Skeletal muscle satellite cell (primary cell): ENCODE data around the gene PSMB3.
A peak's percentile ranks its signal among the peaks of the same experiment; 100 is the strongest.

Source experiments
- H3K27me3 ChIP-seq: 2 replicates; pipeline ENCODE4 v1.7.0; 2013; ENCODE audit warnings: low read length; ENCODE audit not compliant: control insufficient read depth, insufficient read depth
- H3K36me3 ChIP-seq: 2 replicates; pipeline ENCODE4 v1.7.0; 2013; ENCODE audit warnings: mild to moderate bottlenecking, control low read depth, low read length; ENCODE audit not compliant: insufficient read depth
- H3K4me1 ChIP-seq: 2 replicates; pipeline ENCODE4 v1.7.0; 2013; ENCODE audit warnings: low read length; ENCODE audit not compliant: control insufficient read depth, insufficient read depth
- H3K4me2 ChIP-seq: 2 replicates; pipeline ENCODE4 v1.7.0; 2013; ENCODE audit warnings: mild to moderate bottlenecking, low read length
- H3K4me3 ChIP-seq: 2 replicates; pipeline ENCODE4 v1.7.0; 2013; ENCODE audit warnings: low read length
- H3K9ac ChIP-seq: 2 replicates; pipeline ENCODE4 v1.7.0; 2013; ENCODE audit warnings: mild to moderate bottlenecking, low read depth, low read length, moderate library complexity
- H3K9me3 ChIP-seq: replicated peaks from 2 replicates; pipeline ENCODE4 v1.7.0; 2013; ENCODE audit warnings: mild to moderate bottlenecking, control low read depth, low read length

The PSMB3 gene

GRCh38 chr17:38730526-38731379 is 21.8 kb upstream of the PSMB3 start:
- Histone ChIP-seq H3K4me3 (peak overlapping the region; percentile 88), H3K4me2 (peak overlapping the region; percentile 94), H3K36me3 (peaks cover 25% of the 10 kb centered on the region), H3K4me1 (peaks cover 35% of the 10 kb centered on the region), H3K9me3 (no peaks in the 10 kb centered on the region), H3K9ac (peak overlapping the region; percentile 81), H3K27me3 (no peaks in the 10 kb centered on the region)

DNA sequence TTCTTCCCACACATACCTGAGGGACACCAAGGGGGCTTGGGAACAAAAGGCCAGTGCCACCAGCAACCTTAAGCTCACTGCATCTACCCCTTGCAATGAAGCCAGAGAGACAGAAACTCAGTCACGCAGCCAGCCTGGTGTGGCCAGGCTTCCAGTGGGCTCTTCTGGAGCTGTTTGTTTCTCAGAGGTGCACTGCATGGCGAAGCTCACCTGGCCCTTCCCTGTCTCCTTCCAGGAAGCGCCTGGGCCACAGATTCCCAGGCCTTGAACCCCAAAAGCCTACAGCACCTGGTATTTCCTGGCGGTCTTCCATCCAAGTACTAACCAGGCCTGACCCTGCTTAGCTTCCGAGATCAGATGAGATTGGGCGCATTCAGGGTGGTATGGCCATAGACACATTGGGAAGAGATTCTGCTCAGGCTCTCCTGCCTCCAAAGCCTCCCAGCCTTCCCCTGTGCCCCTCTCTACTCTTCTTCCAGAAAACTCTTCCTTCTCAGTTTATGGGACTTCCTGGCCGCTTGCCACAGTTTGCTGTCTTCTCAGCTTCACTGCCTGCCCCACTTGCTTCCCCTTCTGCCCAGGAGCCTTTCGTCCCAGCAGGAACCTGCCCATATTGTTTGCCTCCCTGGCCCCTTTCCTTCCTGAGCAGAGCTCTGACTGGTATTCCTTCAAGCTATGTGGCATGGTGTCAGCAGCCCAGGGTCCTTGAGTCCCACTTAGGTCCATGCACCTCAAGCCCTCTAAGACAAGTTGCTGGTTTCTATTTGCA is 20.8 kb upstream of the PSMB3 start:
- peaks cover 35% of the 10 kb centered on the region for H3K4me1 ChIP-seq
- peak overlapping the region; percentile 81 for H3K9ac ChIP-seq
- H3K4me3 ChIP-seq, result peak overlapping the region; percentile 88
- H3K27me3 ChIP-seq, result no peaks in the 10 kb centered on the region
- peaks cover 31% of the 10 kb centered on the region for H3K36me3 ChIP-seq
- peak overlapping the region; percentile 94 for H3K4me2 ChIP-seq
- no peaks in the 10 kb centered on the region for H3K9me3 ChIP-seq

GRCh38 chr17:38732376-38733281 is 19.9 kb upstream of the PSMB3 start:
- peaks cover 35% of the 10 kb centered on the region for H3K4me1 ChIP-seq

DNA sequence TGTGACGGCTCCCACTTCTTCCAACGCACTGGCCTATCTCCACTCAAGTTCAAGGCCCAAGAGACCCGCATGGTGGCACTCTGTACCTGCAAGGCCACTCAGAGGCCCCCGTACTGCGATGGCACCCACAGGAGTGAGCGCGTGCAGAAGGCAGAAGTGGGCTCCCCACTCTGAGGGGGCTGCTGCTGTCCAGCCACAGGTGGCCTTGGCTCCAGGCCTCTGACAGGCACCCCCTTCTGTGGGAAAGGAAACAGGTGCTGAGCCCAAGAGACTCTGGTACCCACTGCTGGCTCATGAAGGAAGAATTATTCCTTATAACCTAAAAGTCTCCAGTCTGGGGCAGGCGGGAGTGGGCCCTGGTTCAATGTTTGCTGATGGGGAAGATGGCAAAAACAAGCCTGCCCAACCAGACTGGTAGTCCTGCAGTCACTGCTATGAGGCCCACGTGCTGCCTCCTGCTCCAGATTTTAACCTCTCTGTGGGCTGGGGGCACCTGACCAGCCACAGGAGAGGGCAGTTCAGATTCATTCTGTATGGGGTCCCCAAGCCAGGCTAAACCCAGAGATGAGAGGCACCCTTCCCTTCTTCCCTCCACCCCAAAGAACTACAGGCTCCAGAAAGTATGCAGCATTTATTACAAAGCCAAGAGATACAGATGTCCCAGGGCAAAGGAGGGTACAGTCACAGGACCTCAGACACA is 19.1 kb upstream of the PSMB3 start:
- H3K9me3 ChIP-seq, result no peaks in the 10 kb centered on the region
- no peak overlapping the region for H3K4me2 ChIP-seq
- no peak overlapping the region for H3K9ac ChIP-seq
- H3K4me1 ChIP-seq, result peaks cover 35% of the 10 kb centered on the region
- H3K27me3 ChIP-seq, result no peaks in the 10 kb centered on the region
- H3K4me3 ChIP-seq, result no peak overlapping the region
- H3K36me3 ChIP-seq, result peaks cover 38% of the 10 kb centered on the region

More at GRCh38 chr17:38732376-38733281, 19.9 kb upstream of the PSMB3 start:
- no peak overlapping the region for H3K9ac ChIP-seq
- H3K36me3 ChIP-seq, result peaks cover 31% of the 10 kb centered on the region
- no peak overlapping the region for H3K4me3 ChIP-seq
- no peak overlapping the region for H3K4me2 ChIP-seq
- H3K27me3 ChIP-seq, result no peaks in the 10 kb centered on the region
- no peaks in the 10 kb centered on the region for H3K9me3 ChIP-seq

DNA sequence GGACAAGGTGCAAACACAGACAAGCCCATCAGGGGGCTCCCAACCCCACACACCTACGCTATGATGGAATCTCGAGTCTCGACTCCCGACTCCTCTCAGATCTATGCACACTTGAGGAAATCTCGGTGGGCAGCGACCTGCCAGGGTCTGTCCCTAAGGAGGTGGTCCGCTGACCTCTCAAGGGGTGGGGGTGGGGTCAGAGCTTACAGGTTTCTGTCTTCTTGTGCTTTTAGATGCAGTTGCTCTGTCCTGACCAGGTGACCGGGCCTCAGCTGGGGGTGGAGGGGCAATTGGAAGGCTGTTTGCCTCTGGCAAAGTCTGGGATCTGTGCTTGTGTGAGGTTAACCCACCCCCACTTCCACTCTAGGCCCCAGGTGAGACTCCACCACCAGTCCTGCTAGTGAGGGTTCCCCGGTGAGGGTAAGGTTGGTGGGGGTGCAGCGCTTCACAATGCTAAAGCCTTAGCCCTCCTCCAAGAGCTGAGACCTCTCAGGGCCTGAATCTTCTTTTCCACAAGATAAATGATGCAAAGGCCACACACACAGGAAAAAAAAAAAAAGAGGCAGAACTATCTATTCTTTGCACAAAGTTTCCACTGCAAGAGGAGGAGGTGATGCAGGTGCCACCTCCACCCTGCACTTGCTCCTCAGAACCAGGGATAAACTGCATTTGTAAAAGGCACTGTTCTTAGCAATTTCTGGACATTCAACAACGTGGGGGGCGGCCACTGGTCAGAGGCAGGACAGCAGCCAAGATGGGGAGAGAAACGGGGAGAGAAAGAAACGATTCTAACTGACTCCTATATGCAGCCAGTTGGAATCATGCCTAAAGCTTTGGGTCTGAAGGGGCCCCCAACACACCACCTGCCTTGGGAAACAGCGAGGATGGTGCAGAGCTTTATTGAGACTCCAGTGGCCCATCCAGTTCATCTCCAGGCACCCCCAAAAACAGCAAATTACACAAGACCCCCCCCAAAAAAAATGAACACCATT is 18.3 kb upstream of the PSMB3 start:
- no peak overlapping the region for H3K9ac ChIP-seq
- no peaks in the 10 kb centered on the region for H3K9me3 ChIP-seq
- no peaks in the 10 kb centered on the region for H3K27me3 ChIP-seq
- no peak overlapping the region for H3K4me2 ChIP-seq
- H3K36me3 ChIP-seq, result peaks cover 46% of the 10 kb centered on the region
- H3K4me1 ChIP-seq, result peaks cover 34% of the 10 kb centered on the region
- H3K4me3 ChIP-seq, result no peak overlapping the region

- no peak overlapping the region for H3K9ac ChIP-seq
- H3K9me3 ChIP-seq, result no peaks in the 10 kb centered on the region
- no peak overlapping the region for H3K4me3 ChIP-seq
- H3K4me1 ChIP-seq, result peaks cover 28% of the 10 kb centered on the region
- peak overlapping the region; percentile 9 for H3K4me2 ChIP-seq
- H3K36me3 ChIP-seq, result peaks cover 53% of the 10 kb centered on the region
- H3K27me3 ChIP-seq, result no peaks in the 10 kb centered on the region
These were observed 17.2 kb upstream of the PSMB3 start for GRCh38 chr17:38735161-38735997.

GRCh38 chr17:38738007-38738662 is 14.4 kb upstream of the PSMB3 start:
- Histone ChIP-seq H3K9me3 (no peaks in the 10 kb centered on the region), H3K4me2 (no peak overlapping the region), H3K9ac (no peak overlapping the region), H3K27me3 (no peaks in the 10 kb centered on the region), H3K4me1 (peaks cover 22% of the 10 kb centered on the region), H3K36me3 (peaks cover 47% of the 10 kb centered on the region), H3K4me3 (no peak overlapping the region)

- peaks cover 28% of the 10 kb centered on the region for H3K4me1 ChIP-seq
These were observed 13.9 kb upstream of the PSMB3 start for GRCh38 chr17:38738686-38739085.

DNA sequence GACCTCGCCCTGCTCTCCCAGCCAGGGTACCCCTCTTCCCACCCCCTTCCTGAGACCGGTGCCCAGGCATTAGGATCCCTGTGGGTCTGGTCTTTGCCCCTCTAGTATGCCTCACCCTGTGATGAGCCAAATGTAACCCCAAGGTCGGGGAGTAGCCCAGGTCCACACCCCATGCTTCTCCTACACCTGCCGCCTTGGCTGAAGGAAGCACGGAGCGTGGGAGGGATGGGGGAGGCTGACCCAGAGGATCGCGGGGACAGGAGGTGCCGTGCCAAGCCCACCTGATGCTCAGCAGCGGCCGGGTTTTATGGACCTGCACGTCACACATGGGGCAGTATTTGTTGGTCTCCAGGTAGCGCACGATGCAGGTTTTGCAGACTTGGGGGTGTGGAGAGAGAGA is 13.2 kb upstream of the PSMB3 start:
- peaks cover 28% of the 10 kb centered on the region for H3K4me1 ChIP-seq
- peaks cover 36% of the 10 kb centered on the region for H3K36me3 ChIP-seq
- no peaks in the 10 kb centered on the region for H3K9me3 ChIP-seq
- H3K4me3 ChIP-seq, result no peak overlapping the region
- H3K4me2 ChIP-seq, result no peak overlapping the region
- H3K9ac ChIP-seq, result no peak overlapping the region
- H3K27me3 ChIP-seq, result no peaks in the 10 kb centered on the region

More at GRCh38 chr17:38738686-38739085, 13.9 kb upstream of the PSMB3 start:
- Histone ChIP-seq H3K4me3 (no peak overlapping the region), H3K9me3 (no peaks in the 10 kb centered on the region), H3K27me3 (no peaks in the 10 kb centered on the region), H3K36me3 (peaks cover 41% of the 10 kb centered on the region), H3K9ac (no peak overlapping the region), H3K4me2 (no peak overlapping the region)
